VCaP (cell line): Measurements from ENCODE around the gene TP73.

ENCODE experiments used
- H3K27ac ChIP-seq: fragments of 450-650 bp; 2 replicates; pipeline ENCODE4 v1.5.1; 2017
- CTCF ChIP-seq: fragments of 450-650 bp; conservative IDR thresholded peaks from 2 replicates; pipeline ENCODE4 v1.5.1; 2017; ENCODE audit warnings: mild to moderate bottlenecking, moderate library complexity

The TP73 gene

GRCh38 chr1:3740042-3740441 lies 87.7 kb downstream of the TP73 start:
- H3K27ac ChIP-seq = no peak overlapping the region
- TF ChIP-seq CTCF = no peak

- H3K27ac ChIP-seq = no peak overlapping the region
- TF ChIP-seq CTCF = no peak
These were observed 88.4 kb downstream of the TP73 start for GRCh38 chr1:3740752-3741151.

- TF ChIP-seq CTCF = no peak
- H3K27ac ChIP-seq = no peak overlapping the region
These were observed 89.5 kb downstream of the TP73 start for GRCh38 chr1:3741566-3742438.

GRCh38 chr1:3742439-3743298 lies 90.4 kb downstream of the TP73 start:
- no peak for TF ChIP-seq CTCF
- H3K27ac ChIP-seq = no peak overlapping the region

- TF ChIP-seq CTCF = no peak
- peak overlapping the region; percentile 29 for H3K27ac ChIP-seq
These were observed 91.1 kb downstream of the TP73 start for GRCh38 chr1:3743421-3743820.

- H3K27ac ChIP-seq = peak overlapping the region; percentile 29
- TF ChIP-seq CTCF = no peak
These were observed 91.5 kb downstream of the TP73 start for GRCh38 chr1:3743826-3744225.

GRCh38 chr1:3744646-3745045 lies 92.3 kb downstream of the TP73 start:
- no peak for TF ChIP-seq CTCF
- peak overlapping the region; percentile 29; the same call in 1 of the 2 replicates for H3K27ac ChIP-seq
